Parathyroid adenoma (tissue), 2 donors: ENCODE results near the gene SOX18.

ENCODE experiments used
- H2AFZ ChIP-seq: fragments of 300-600 bp; sonication (generic); one replicate; pipeline ENCODE4 v1.7.0; 2017; ENCODE audit warnings: antibody characterized with exemption, mild to moderate bottlenecking
- H3K27ac ChIP-seq: fragments of 300-600 bp; sonication (generic); one replicate; pipeline ENCODE4 v1.7.0; 2017
- H3K27me3 ChIP-seq: fragments of 300-600 bp; sonication (generic); one replicate; pipeline ENCODE4 v1.7.0; 2017; ENCODE audit warnings: low read length; ENCODE audit not compliant: control insufficient read depth, insufficient read depth
- H3K36me3 ChIP-seq: fragments of 300-600 bp; sonication (generic); one replicate; pipeline ENCODE4 v1.7.0; 2017; ENCODE audit warnings: low read length; ENCODE audit not compliant: control insufficient read depth, insufficient read depth
- H3K4me1 ChIP-seq: fragments of 300-600 bp; sonication (generic); one replicate; pipeline ENCODE4 v1.7.0; 2017; ENCODE audit warnings: control low read depth
- H3K4me2 ChIP-seq: fragments of 300-600 bp; sonication (generic); one replicate; pipeline ENCODE4 v1.7.0; 2017; ENCODE audit warnings: low read length
- H3K4me3 ChIP-seq: fragments of 300-600 bp; sonication (generic); one replicate; pipeline ENCODE4 v1.7.0; 2017; ENCODE audit warnings: low read depth, low read length
- H3K79me2 ChIP-seq: fragments of 300-600 bp; sonication (generic); one replicate; pipeline ENCODE4 v1.7.0; 2017; ENCODE audit warnings: control low read depth
- H3K9ac ChIP-seq: fragments of 300-600 bp; sonication (generic); one replicate; pipeline ENCODE4 v1.7.0; 2017; ENCODE audit warnings: mild to moderate bottlenecking
- H3K9me3 ChIP-seq: fragments of 300-600 bp; sonication (generic); one replicate; pipeline ENCODE4 v1.7.0; 2017; ENCODE audit warnings: low read length; ENCODE audit not compliant: control insufficient read depth
- TF ChIP-seq, protein P1 (sequence below): fragments of 300-600 bp; sonication (generic); IDR thresholded peaks from one replicate; pipeline ENCODE4 v1.7.0; 2017; ENCODE audit warnings: antibody characterized with exemption, mild to moderate bottlenecking
- donor health status: primary hyperparathyroidism.

The SOX18 gene

DNA sequence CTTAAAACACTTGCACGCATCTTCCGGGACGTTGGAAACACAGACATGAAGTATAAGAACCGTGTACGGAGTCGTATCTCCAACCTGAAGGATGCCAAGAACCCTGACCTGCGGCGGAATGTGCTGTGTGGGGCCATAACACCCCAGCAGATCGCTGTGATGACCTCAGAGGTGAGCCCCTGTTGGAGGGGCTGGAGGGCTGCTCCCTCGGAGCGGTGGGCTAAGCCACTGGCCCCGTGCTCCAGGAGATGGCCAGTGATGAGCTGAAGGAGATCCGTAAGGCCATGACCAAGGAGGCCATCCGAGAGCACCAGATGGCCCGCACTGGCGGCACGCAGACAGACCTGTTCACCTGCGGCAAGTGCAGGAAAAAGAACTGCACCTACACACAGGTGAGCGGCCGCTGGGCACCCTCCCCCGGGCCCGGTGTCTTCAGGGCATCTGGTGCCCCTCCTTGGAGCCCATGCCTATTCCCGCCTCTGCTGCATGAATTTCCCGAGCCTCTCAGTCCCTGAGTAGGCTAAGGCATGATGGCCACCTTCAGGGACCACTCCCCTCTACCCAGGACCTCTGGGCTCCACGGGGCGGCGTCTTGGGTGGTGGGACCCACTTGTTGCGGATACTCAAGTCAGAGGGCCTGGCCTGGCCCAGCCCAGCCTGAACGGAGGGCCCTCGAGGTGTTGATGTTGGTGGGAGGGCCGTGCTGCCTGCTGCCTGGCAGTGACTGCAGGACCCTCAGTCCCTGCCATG lies 21.0 kb upstream of the SOX18 start:
- H3K4me3 ChIP-seq: no peak overlapping the region
- H3K4me2 ChIP-seq: no peak overlapping the region
- TF ChIP-seq, protein P1, sequence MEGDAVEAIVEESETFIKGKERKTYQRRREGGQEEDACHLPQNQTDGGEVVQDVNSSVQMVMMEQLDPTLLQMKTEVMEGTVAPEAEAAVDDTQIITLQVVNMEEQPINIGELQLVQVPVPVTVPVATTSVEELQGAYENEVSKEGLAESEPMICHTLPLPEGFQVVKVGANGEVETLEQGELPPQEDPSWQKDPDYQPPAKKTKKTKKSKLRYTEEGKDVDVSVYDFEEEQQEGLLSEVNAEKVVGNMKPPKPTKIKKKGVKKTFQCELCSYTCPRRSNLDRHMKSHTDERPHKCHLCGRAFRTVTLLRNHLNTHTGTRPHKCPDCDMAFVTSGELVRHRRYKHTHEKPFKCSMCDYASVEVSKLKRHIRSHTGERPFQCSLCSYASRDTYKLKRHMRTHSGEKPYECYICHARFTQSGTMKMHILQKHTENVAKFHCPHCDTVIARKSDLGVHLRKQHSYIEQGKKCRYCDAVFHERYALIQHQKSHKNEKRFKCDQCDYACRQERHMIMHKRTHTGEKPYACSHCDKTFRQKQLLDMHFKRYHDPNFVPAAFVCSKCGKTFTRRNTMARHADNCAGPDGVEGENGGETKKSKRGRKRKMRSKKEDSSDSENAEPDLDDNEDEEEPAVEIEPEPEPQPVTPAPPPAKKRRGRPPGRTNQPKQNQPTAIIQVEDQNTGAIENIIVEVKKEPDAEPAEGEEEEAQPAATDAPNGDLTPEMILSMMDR: no peak
- no peaks in the 10 kb centered on the region for H3K79me2 ChIP-seq
- no peak overlapping the region for H3K9ac ChIP-seq
- no peak overlapping the region for H3K27ac ChIP-seq
- H3K9me3 ChIP-seq: no peaks in the 10 kb centered on the region
- no peaks in the 10 kb centered on the region for H3K36me3 ChIP-seq
- H3K27me3 ChIP-seq: no peaks in the 10 kb centered on the region
- no peak overlapping the region for H2AFZ ChIP-seq
- peaks cover 5% of the 10 kb centered on the region for H3K4me1 ChIP-seq

DNA sequence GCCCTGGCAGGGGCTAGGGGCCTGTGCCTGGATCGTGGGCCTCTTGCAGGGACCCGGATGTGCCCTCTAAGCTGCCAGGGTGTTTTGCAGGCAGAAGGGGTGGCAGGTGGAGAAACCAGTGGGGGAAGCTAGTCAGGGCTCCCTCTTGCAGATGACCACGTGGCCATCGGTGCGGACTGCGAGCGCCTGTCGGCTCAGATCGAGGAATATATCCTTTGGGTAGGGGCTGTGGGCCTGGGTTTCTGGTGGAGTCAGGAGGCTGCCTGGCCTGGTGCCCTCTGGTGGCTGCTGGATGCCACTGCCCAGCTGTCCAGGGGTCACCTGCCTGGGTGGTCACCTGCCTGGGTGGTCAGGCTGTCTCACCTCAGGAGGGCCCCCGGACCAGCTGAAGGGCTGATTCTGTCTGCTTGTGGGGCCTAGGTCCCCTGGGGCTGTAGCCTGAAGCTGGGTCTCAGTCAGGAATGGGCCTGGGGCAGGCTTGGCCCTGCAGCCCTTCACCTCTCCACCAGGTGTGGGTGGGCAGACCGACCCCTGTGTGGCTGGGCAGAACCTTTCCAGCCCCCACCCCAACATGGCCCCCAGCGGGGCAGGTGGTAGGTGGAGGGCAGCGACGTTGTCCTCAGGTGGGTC lies 20.3 kb upstream of the SOX18 start:
- peaks cover 2% of the 10 kb centered on the region for H3K79me2 ChIP-seq
- TF ChIP-seq, protein P1: peak; percentile 76
- no peak overlapping the region for H3K27ac ChIP-seq
- no peak overlapping the region for H3K9ac ChIP-seq
- peaks cover 11% of the 10 kb centered on the region for H3K4me1 ChIP-seq
- H3K36me3 ChIP-seq: no peaks in the 10 kb centered on the region
- no peak overlapping the region for H3K4me2 ChIP-seq
- H2AFZ ChIP-seq: no peak overlapping the region
- H3K27me3 ChIP-seq: no peaks in the 10 kb centered on the region
- no peaks in the 10 kb centered on the region for H3K9me3 ChIP-seq
- H3K4me3 ChIP-seq: no peak overlapping the region

DNA sequence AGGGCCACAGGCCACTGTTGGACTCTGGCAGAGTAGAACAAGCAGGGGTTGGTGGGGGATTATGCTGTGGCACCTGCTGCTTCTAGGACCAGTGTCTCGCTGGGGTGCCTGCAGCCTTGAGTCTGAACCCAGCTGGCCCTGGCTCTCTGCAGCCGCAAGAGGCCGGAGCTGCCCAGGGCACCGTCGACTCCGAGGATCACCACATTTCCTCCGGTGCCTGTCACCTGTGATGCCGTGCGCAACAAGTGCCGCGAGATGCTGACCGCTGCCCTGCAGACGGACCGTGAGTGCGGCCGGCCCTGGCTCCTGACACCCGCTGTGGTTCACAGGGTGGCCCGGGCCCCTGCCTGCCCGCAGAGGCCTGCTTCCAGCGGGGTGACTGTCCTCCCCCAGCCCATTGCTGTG lies 19.8 kb upstream of the SOX18 start:
- Histone ChIP-seq H3K4me3 (no peak overlapping the region), H2AFZ (no peak overlapping the region), H3K9ac (no peak overlapping the region), H3K36me3 (no peaks in the 10 kb centered on the region), H3K79me2 (peaks cover 5% of the 10 kb centered on the region), H3K27ac (no peak overlapping the region), H3K4me1 (peaks cover 16% of the 10 kb centered on the region), H3K9me3 (no peaks in the 10 kb centered on the region), H3K4me2 (no peak overlapping the region), H3K27me3 (no peaks in the 10 kb centered on the region)
- TF ChIP-seq, protein P1: no peak

DNA sequence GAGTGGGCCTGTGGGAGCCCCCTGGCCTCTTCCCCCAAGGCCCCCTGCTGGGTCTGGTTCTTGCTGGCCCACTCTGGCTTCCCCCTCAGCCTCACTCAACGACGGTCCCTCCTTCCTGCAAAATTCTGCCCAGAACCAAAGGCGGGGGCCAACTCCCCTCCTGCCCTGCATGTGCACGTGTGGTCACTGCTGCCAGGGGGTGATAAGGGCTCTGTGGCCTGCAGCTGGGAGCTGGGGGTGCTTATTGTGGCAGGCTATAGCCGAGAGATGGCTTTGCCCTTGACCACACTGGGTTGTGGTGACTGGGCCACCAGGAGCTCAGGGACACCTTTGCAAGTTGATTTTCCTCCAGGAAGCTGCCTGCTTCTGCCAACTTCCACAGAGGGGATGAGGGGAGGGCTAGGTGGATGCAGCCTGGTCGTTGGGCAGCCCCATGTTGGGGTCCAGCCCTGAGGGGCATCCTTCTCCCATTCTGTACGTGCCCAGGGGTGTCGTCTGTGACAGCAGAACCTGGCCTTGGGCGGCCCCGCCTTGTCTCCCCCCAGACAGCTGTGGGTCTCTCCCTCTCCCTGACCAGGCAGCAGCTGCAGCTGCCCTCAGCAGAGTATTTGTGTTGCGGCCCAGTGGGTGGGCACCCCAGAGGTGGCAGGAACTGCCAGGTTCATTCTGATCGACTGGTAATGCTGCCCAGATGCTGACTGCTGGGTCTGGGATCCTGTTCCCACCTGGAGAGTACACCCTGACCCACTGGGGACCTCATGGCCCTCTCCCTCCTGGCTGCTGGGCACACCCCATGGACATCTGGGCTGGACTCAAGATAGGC lies 19.2 kb upstream of the SOX18 start:
- H3K27ac ChIP-seq: no peak overlapping the region
- H3K4me3 ChIP-seq: no peak overlapping the region
- no peaks in the 10 kb centered on the region for H3K27me3 ChIP-seq
- H3K9ac ChIP-seq: no peak overlapping the region
- H3K4me2 ChIP-seq: no peak overlapping the region
- no peaks in the 10 kb centered on the region for H3K36me3 ChIP-seq
- no peak overlapping the region for H2AFZ ChIP-seq
- peaks cover 5% of the 10 kb centered on the region for H3K79me2 ChIP-seq
- H3K9me3 ChIP-seq: no peaks in the 10 kb centered on the region
- TF ChIP-seq, protein P1: no peak
- H3K4me1 ChIP-seq: peaks cover 16% of the 10 kb centered on the region
